Neural cell (in vitro differentiated cells): ENCODE data around the gene RAD51B. TPM values are rescaled to one million over a fixed set of nuclear protein-coding genes. Genes with fewer than 3 reads are reported as not detected.

Experiments used
- H2AFZ ChIP-seq: fragments of 200-600, 300-800 bp; sonication (generic), shearing (Covaris generic); 2 replicates; pipeline ENCODE4 v1.6.0; 2014; ENCODE audit warnings: low read depth, mild to moderate bottlenecking, antibody characterized with exemption, low read length, moderate library complexity
- H3F3A ChIP-seq: fragments of 200-600 bp; shearing (Covaris generic); 2 replicates; pipeline ENCODE4 v1.6.1; 2016; ENCODE audit warnings: mild to moderate bottlenecking, moderate library complexity, mixed read lengths, antibody characterized with exemption, low read length; ENCODE audit not compliant: insufficient read depth, poor library complexity, severe bottlenecking
- H3K27ac ChIP-seq: fragments of 200-600, 300-800 bp; sonication (generic), shearing (Covaris generic); 2 replicates; pipeline ENCODE4 v1.5.1; 2014; ENCODE audit warnings: mild to moderate bottlenecking, low read length, moderate library complexity
- H3K27me3 ChIP-seq: fragments of 300-800, 200-600 bp; sonication (generic), shearing (Covaris generic); 2 replicates; pipeline ENCODE4 v1.6.0; 2014; ENCODE audit warnings: mild to moderate bottlenecking, low read depth, low read length, moderate library complexity; ENCODE audit not compliant: insufficient read depth
- H3K36me3 ChIP-seq: fragments of 300-800, 200-600 bp; sonication (generic), shearing (Covaris generic); 2 replicates; pipeline ENCODE4 v1.5.1; 2014; ENCODE audit warnings: mild to moderate bottlenecking, antibody characterized with exemption, low read length, moderate library complexity; ENCODE audit not compliant: insufficient read depth
- H3K4me2 ChIP-seq: fragments of 300-800, 200-600 bp; sonication (generic), shearing (Covaris generic); 2 replicates; pipeline ENCODE4 v1.6.0; 2014; ENCODE audit warnings: mild to moderate bottlenecking, low read length
- H3K4me3 ChIP-seq: fragments of 300-800, 200-600 bp; sonication (generic), shearing (Covaris generic); 2 replicates; pipeline ENCODE4 v1.5.1; 2014; ENCODE audit warnings: mild to moderate bottlenecking, low read length, moderate library complexity
- H3K79me2 ChIP-seq: fragments of 200-600 bp; shearing (Covaris generic); replicated peaks from 2 replicates; pipeline ENCODE4 v1.6.0; 2014; ENCODE audit warnings: mild to moderate bottlenecking, low read length, moderate library complexity; ENCODE audit not compliant: insufficient read depth
- H3K9ac ChIP-seq: fragments of 300-800, 200-600 bp; sonication (generic), shearing (Covaris generic); 2 replicates; pipeline ENCODE4 v1.6.1; 2016; ENCODE audit warnings: mild to moderate bottlenecking, low read length, mixed read lengths
- H3K9me2 ChIP-seq: fragments of 200-600 bp; shearing (Covaris generic); 2 replicates; pipeline ENCODE4 v1.6.1; 2016; ENCODE audit warnings: mild to moderate bottlenecking, low read length, mixed read lengths; ENCODE audit not compliant: insufficient read depth
- H3K9me3 ChIP-seq: fragments of 200-600, 300-800 bp; sonication (generic), shearing (Covaris generic); 2 replicates; pipeline ENCODE4 v1.6.1; 2016; ENCODE audit warnings: mild to moderate bottlenecking, mixed run types, low read length, moderate library complexity, mixed read lengths
- H4K20me1 ChIP-seq: fragments of 200-600 bp; shearing (Covaris generic); 2 replicates; pipeline ENCODE4 v1.6.1; 2016; ENCODE audit warnings: mild to moderate bottlenecking, mixed run types; ENCODE audit not compliant: insufficient read depth
- EP300 ChIP-seq: fragments of 450-650 bp; conservative IDR thresholded peaks from 2 replicates; pipeline ENCODE4 v1.6.1; 2014; ENCODE audit warnings: antibody characterized with exemption, mild to moderate bottlenecking, moderate library complexity; ENCODE audit not compliant: poor library complexity, severe bottlenecking
- EZH2 ChIP-seq: fragments of 200-600, 300-800 bp; shearing (Covaris generic), sonication (generic); IDR thresholded peaks from 2 replicates; pipeline ENCODE4 v1.6.1; 2014; ENCODE audit warnings: antibody characterized with exemption, low read length, borderline replicate concordance, mild to moderate bottlenecking; ENCODE audit not compliant: insufficient read depth, poor library complexity, severe bottlenecking
- MXI1 ChIP-seq: fragments of 450-650 bp; conservative IDR thresholded peaks from 2 replicates; pipeline ENCODE4 v1.6.1; 2014; ENCODE audit warnings: antibody characterized with exemption, mild to moderate bottlenecking; ENCODE audit not compliant: poor library complexity, severe bottlenecking
- POLR2AphosphoS5 ChIP-seq: IDR thresholded peaks from 2 replicates; pipeline ENCODE4 v1.6.1; 2012
- RAD21 ChIP-seq: fragments of 450-650 bp; conservative IDR thresholded peaks from 2 replicates; pipeline ENCODE4 v1.6.1; 2014; ENCODE audit warnings: antibody characterized with exemption, mild to moderate bottlenecking, moderate library complexity
- REST ChIP-seq: IDR thresholded peaks from 2 replicates; pipeline ENCODE4 v1.6.1; 2012; ENCODE audit warnings: borderline replicate concordance
- SMC3 ChIP-seq: fragments of 450-650 bp; conservative IDR thresholded peaks from 2 replicates; pipeline ENCODE4 v1.6.1; 2014; ENCODE audit warnings: antibody characterized with exemption, mild to moderate bottlenecking, moderate library complexity; ENCODE audit not compliant: poor library complexity
- TAF1 ChIP-seq: IDR thresholded peaks from 2 replicates; pipeline ENCODE4 v1.6.1; 2012; ENCODE audit warnings: low read depth
- polyA plus RNA-seq: library from polyadenylated mRNA; depleted of rRNA; stranded (reverse); fragments of >200 nt; gene quantifications from 2 replicates; pipeline ENCODE4 v1.2.3, GENCODE V29; 2014
- TF ChIP-seq, protein P1 (sequence below): fragments of 450-650 bp; IDR thresholded peaks from 2 replicates; pipeline ENCODE4 v1.5.1; 2014; ENCODE audit warnings: antibody characterized with exemption, mild to moderate bottlenecking, moderate library complexity; ENCODE audit not compliant: poor library complexity, severe bottlenecking

The RAD51B gene
- polyA plus RNA-seq, 1 donor from 2014 or later = 3.1 TPM

DNA sequence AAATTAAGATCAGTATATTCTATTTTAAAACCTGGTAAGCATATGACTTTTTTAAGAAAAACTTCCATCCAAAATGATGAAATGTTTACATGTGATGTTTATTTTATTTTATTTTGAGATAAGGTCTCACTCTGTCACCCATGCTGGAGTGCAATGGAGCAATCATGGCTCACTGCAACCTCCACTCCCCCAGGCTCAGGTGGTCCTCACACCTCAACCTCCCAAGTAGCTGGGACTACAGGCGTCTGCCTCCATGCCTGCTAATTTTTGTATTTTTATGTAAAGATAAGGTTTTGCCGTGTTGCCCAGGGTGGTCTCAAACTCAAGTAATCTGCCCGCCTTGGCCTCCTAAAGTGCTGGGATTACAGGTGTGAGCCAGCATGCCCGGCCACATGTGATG is 831.5 kb downstream of the RAD51B start:
- H3F3A ChIP-seq = no peaks in the 10 kb centered on the region
- no peaks in the 10 kb centered on the region for H3K9me3 ChIP-seq
- no peaks in the 10 kb centered on the region for H3K9me2 ChIP-seq
- no peak overlapping the region for H3K9ac ChIP-seq
- no peak overlapping the region for H3K27ac ChIP-seq
- H3K4me3 ChIP-seq = no peak overlapping the region
- H4K20me1 ChIP-seq = no peaks in the 10 kb centered on the region
- H3K27me3 ChIP-seq = no peaks in the 10 kb centered on the region
- H2AFZ ChIP-seq = no peak overlapping the region
- no peaks in the 10 kb centered on the region for H3K36me3 ChIP-seq
- TF ChIP-seq, protein P1, sequence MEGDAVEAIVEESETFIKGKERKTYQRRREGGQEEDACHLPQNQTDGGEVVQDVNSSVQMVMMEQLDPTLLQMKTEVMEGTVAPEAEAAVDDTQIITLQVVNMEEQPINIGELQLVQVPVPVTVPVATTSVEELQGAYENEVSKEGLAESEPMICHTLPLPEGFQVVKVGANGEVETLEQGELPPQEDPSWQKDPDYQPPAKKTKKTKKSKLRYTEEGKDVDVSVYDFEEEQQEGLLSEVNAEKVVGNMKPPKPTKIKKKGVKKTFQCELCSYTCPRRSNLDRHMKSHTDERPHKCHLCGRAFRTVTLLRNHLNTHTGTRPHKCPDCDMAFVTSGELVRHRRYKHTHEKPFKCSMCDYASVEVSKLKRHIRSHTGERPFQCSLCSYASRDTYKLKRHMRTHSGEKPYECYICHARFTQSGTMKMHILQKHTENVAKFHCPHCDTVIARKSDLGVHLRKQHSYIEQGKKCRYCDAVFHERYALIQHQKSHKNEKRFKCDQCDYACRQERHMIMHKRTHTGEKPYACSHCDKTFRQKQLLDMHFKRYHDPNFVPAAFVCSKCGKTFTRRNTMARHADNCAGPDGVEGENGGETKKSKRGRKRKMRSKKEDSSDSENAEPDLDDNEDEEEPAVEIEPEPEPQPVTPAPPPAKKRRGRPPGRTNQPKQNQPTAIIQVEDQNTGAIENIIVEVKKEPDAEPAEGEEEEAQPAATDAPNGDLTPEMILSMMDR = no peak
- no peak for TF ChIP-seq REST
- no peak for TF ChIP-seq SMC3
- no peak for TF ChIP-seq EP300
- no peak for TF ChIP-seq MXI1
- no peak for TF ChIP-seq RAD21
- TF ChIP-seq TAF1 = no peak
- TF ChIP-seq EZH2 = no peak
- TF ChIP-seq POLR2AphosphoS5 = no peak
- no peaks in the 10 kb centered on the region for H3K79me2 ChIP-seq
- H3K4me2 ChIP-seq = no peak overlapping the region

GRCh38 chr14:68651652-68652432 is 832.3 kb downstream of the RAD51B start:
- H3K36me3 ChIP-seq = no peaks in the 10 kb centered on the region
- H3K27me3 ChIP-seq = no peaks in the 10 kb centered on the region
- H3K4me2 ChIP-seq = no peak overlapping the region
- no peak overlapping the region for H3K9ac ChIP-seq
- no peaks in the 10 kb centered on the region for H3F3A ChIP-seq
- no peak overlapping the region for H3K27ac ChIP-seq
- no peaks in the 10 kb centered on the region for H4K20me1 ChIP-seq
- TF ChIP-seq, protein P1 = no peak
- no peak for TF ChIP-seq REST
- no peak for TF ChIP-seq MXI1
- no peak for TF ChIP-seq EP300
- no peak for TF ChIP-seq SMC3
- no peak for TF ChIP-seq RAD21
- no peak for TF ChIP-seq EZH2
- TF ChIP-seq POLR2AphosphoS5 = no peak
- no peak for TF ChIP-seq TAF1
- H3K79me2 ChIP-seq = no peaks in the 10 kb centered on the region
- no peaks in the 10 kb centered on the region for H3K9me3 ChIP-seq
- H3K9me2 ChIP-seq = no peaks in the 10 kb centered on the region
- H2AFZ ChIP-seq = no peak overlapping the region
- H3K4me3 ChIP-seq = no peak overlapping the region
